Activated CD8-positive, alpha-beta memory T cell treated with anti-CD3 and anti-CD28 coated beads for 4 hours (primary cell): ENCODE data around the gene BLOC1S5.
A peak's percentile ranks its signal among the peaks of the same experiment; 100 is the strongest.

Experiments
- DNase-seq, 2 donors: peaks; one replicate each; pipeline ENCODE4 v3.0.0-alpha.2; 2020; ENCODE audit warnings: low read depth in 2 of 2

The BLOC1S5 gene, protein sequence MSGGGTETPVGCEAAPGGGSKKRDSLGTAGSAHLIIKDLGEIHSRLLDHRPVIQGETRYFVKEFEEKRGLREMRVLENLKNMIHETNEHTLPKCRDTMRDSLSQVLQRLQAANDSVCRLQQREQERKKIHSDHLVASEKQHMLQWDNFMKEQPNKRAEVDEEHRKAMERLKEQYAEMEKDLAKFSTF

DNA sequence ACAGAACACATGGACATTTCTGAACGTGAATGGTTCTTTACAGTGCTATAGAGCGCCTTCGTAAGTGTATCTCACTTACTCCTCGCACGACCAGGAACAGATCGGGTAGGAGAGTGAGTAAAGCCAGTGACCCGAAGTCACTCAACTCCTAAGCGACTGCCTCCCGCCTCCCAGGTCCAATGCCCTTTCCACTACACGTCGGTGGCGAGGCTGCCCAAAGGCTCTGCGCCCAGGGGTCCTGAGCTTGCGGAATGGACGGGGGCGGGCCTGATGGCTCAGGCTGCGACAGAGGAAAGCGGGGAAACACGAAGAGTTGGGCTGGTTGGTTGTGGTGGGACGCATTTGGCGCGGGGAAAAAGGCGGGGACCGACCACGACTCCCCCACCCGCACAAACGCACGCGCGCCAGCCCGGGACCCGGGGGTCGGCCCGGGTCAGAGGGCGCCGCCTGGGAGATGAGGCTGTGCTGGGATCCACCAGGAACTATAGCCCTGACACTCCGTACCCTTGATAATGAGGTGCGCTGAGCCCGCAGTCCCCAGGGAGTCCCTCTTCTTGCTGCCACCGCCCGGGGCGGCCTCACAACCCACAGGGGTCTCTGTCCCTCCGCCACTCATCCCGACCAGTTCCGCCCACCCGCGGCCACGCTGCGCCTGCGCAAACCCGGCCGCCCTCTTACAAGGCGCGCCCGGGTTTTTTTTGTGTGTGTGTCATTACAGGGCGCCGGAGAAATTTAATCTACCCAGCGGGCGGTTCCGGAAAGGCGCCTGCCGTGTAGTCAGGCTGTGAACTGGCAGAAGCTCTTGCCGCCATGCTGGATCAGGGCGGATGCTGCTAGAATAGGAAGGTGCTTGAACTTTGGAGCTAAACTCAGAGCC is at the start of gene BLOC1S5:
Gene BLOC1S5 (minus strand): TSS at position 629 of the 877 bp plus-strand sequence. CDS start 13 bp downstream, at position 616.
- DNase-seq = peak; percentile 95

DNA sequence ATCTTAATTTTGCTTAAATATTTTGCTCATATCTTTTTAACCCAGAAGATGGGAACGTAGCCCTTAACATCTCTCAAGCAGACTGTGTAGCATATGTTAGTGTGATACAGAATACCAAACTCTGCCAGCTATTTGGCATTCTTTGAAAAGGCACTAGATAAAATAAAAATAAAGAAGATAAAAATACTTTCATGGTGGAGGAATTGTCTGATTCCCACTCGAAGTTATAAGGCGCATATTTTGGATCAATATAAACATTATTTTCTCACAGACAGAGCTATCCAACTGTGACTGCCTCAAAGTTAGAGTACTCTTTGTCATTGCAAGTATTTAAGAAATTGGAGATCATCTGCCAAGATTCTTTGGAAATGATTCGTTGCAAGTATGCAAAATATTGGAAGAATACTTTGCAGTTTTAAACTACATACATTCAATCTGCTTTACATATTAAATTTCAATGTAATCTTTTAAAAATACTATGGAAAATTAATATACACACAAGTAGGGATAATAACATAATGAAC is 49.0 kb upstream of the BLOC1S5 start:
- DNase-seq = no peak

DNA sequence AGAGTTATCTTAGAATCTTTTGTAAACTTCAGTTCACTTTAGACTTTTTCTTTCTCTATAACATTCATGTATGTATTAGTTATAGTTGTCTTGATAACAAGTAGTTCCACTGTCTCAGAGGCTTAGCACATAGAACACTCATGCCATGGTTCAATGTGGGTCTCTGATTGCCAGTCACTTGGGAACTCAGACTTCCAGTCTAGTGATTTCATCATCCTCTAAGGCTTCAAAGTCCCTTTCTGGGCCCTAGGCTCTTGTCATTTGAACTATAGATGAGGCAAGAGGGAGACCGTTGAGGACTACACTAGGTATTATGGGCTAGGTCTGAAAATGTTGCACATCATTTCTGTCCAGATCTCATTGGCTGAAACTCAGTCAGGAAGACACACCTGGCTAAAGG is 46.5 kb upstream of the BLOC1S5 start:
- no peak for DNase-seq

DNA sequence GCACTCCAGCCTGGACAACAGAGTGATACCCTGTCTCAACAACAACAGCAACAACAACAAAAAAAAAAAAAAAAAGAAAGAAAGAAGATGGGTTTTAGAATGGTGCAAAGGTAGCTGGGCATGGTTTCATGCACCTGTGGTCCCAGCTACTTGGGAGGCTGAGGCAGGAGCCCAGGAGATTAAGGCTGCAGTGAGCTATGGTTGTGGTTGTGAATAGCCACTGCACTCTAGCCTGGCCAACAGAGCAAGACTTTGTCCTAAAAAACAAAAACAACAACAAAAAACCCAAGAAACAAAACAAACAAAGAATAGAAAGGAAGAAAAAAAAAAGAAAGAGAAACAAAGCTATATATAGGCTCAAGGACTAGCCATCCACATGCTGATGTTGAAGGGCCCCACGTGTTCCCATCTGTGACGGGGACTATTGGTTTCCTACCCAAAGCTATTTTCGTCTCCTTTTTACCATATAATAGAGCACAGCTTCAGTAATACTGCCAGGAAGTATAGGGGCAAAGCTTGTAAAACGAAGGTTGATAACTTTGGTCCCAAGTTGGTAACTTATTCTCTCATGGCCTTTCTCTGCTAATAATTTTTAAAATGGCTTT is 46.0 kb upstream of the BLOC1S5 start:
- DNase-seq = no peak

DNA sequence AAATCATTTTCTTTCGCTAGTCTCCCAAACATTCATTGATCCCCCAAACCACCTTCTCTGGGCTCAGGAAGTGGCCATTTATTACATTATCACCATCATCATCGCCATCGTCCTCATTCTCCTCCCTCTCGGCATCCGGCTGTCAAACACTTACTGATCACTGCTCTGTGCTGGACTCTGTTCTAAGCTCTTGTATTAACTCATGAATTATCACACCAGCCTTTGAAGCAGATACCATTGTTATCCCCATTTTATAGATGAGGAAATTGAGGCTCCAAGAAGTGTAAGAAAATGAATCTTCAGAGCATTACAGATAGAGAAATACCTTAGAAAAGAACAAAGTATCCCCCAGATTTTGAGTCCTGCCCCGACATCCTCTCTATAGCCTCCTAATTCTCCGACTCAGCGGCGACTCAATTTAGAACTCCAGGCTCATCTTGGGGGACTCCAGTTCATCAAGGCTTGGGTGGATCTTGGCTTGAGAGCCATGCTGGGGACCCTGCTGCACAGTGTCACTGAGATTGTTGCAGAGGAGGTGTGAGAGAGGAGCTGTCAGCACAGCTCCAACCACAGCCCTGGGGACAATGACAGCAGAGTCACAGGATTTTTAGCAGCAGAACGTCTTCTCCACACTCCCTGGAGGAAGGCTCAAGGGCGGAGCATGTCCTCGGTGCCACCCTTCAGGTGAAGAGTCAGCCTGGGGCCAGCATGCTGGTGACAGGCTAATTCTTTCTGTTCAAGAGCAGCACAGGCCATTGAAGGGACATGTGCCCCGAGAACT is 44.8 kb upstream of the BLOC1S5 start:
- DNase-seq = no peak

DNA sequence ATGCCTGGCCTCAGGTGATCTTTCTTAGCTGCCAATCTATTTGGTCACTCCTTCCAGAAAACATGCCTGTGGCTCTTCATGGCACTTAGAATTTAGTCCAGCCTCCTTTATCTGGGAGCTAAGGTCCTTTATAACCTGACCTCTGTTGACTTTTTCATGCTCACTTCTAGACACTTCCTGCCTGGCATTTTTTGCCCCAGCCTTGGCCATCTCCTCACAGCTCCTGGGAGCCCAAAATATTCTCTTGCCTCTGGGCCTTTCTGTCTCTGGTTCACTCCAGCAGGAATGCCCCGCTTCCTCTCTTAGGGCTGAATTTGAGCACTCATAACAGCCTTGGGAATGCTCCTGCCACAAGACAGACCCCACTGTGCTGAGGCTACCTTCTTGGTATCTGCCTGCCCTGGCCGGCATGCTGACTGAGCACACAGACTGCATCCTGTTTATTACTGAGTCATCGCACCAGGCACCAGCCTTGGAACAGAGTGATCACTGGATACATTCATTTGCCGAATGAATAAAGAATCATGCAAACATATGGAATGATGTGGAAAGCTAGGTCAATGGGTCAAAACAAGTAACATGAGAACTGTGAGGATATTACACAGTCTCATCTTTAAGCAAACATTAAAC is 44.0 kb upstream of the BLOC1S5 start:
- DNase-seq = no peak

DNA sequence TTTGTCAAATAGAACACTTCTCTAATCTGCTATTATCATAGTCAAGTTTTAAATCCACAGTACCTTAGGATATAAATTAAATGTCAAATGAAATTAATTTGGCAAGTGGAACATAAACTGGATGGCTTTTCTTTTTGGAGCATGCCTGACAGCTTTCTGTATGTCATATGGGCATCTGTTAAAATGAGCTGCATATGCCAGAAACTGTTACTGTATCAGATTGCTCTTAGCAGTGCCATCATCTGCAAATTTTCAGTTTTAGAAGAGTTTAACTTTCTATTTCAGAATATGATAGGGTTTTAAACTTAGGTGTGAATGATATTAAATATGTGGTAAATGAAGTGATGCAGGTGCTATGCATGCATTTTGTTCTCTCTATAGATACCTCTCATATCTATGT is 41.6 kb upstream of the BLOC1S5 start:
- DNase-seq = no peak

DNA sequence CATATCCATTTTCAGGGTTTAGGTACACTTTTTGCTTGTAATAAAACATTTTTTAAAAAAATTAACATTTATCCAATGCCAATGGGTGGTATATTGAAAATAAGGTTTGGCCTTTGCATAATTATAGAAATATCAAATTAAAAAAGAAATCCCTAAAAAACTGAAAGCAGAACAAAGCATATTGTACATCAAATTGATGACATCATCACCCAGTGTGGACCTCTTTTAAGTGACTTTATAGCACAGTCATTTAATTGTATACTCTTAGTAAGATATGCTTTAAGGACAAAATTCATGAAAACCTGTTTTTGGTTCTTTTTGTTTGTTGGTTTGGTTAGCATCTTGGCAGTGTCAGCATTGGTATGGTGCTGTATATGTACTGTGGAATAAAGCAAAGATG is 39.5 kb upstream of the BLOC1S5 start:
- no peak for DNase-seq

DNA sequence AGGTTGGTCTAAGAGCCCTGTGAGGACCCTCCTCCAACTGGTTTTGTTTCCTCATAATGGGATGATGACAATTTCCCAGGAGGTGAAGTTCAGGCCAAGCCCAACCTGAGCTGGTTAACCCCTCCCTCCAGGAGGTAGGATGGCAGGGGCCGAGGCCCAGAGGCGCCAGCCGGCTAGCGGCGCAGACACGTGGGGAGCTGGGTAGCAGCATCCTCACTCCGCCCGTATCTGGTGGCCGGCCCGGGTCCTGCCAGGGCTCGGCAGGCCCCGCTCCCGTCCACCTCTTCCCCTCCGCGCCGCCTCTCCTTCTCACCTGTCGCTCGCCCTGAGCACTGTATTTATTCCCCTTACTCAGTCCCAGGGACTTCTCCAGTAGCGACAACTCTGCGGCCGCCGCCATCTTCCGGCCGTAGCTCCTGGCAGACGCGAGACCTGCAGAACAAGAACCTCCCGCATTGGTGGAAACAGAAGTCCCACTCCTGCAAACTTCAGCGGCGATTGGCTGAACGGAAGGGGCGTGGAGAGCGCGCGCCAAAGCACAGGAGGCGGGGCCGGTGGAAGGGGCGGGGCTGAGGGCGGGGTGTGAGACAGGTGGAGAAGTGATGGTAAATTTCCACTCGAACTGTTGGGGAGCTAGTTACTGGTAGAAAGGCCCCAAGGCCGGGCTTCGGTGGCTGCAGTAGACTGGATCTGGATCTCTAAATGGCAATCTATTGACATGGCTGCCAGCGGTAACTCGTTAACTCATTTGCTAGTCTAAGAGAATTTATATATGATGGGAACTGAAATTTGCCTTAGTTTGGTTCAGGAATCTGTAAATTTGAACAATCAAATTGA is 38.2 kb upstream of the BLOC1S5 start, which contains the start of gene EEF1E1:
Gene EEF1E1 (minus strand): TSS at position 427 of the 837 bp plus-strand sequence. CDS start 27 bp downstream, at position 400.
- peak; percentile 95 to 98 for DNase-seq

DNA sequence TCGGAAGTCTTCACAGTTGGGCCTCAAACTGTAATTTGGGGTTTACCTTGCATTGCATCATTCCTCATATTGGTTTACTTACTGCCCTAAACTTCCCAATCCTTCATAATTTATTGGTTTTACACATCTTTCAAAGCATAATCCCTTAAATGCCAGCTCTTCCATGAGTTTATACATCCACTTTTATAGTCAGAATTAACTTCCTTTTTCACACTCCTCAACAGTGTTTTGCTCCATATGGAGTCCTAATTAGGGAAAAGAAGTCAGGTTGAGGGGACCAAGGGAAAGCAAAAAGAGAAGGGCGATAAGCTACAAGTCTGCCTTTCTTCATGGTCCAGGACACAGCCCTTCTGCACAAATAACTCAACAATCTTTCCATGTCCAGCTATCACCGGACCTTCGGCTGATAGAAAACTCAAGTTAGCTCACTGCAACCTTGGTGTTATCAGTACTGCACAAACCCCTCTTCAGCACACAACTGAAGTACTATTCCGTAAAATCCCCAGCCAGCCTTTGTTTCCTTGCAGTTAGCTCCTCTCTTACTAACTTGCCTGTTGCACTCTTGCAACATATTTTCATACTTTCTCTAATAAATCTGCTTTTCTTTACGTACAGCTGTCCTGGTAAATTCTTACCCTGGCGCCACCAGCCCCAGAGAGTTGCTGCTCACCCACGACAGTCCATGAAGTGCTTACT is 36.1 kb upstream of the BLOC1S5 start:
- DNase-seq = no peak

DNA sequence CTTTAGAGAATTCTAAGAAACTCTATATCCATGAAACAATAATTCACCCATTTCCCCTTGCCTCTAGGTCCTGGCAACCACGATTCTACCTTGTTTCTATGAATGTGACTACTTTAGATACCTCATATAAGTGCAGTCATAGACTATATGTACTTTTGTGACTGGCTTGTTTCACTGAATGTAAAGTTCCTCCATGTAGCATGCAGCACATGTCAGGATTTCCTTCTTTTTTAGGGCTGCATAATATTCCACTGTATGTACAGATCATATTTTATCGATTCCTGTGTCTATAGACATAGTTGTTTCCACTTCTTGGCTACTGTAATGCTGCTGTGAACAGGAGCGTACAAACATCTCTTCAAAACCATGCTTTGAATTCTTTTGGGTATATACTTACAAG is 26.5 kb upstream of the BLOC1S5 start:
- no peak for DNase-seq

DNA sequence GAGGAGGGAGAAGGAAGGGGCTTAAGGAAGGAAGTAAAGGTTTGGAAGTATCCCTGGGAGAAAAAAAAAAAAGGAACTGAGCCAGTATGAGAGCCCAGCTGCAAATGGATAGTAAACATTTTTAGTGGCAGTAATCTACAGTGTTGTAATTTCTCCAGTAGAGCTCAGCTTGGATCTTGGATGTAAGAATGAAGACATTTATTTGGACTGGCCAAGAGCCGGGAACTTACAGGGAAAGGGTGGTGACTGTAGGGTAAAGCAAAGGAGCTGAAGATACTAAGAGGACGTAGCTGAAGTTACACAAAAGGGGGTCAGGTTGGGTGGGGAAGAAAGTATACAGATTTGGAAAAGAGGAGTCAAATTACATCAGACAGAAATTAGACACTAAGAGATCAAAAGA is 24.7 kb upstream of the BLOC1S5 start:
- no peak for DNase-seq

DNA sequence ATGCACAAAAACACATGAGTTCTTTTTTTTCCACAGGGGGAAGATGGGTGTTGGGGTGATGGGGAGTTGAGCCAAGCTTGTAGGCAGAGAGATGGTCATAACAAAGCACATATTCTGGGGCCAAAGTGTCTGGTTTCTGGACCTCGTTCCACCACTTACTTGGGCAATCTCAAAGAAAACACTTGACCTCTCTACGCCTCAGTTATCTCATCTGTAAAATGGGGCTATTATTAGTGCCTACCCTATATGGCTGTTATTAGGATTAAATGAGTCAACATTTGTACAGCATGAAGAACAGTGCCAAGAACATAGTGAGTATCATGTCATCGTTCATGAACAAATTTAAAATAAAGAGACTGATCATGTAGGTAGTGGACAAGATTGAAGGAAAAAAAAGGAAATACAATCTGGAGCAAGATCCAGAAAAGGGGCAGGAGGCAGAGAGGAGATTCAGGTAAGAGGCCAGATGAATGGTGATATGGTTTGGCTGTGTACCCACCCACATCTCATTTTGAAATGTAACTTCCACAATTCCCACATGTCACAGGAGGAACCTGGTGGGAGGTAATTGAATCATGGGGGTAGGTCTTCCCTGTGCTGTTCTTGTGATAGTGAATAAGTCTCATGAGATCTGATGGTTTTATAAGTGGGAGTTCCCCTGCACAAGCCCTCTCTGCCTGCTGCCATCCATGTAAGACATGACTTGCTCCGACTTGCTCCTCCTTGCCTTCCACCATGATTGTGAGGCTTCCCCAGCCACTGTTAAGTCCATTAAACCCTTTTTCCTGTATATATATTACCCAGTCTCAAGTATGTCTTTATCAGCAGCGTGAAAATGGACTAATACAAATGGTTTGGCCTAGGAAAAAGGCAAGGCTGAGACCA is 23.9 kb upstream of the BLOC1S5 start:
- no peak for DNase-seq

DNA sequence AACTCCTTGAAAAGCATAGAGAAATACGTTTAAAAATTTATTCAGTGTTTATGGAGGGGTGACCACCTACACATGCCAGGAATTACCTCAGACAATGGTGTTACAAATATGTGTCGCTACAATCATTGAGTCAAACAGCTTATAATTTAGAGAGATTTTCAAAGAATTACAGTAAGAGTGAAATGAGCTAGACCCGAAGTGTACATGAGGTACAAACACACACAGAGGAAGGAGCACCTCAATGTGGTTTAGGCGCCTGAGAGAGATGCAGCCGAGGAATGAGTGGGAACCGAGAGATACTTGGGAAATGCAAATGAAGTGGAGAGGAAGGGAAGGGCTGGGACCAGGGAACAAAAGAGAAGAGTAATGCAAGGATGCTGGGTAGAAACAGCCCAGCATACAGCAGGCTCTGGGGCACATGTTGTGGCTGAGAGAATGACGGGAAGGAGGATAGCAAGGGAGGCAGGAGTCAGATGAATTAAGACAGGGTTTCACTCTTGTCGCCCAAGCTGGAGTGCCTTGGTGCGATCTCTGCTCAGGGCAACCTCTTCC is 22.6 kb upstream of the BLOC1S5 start:
- DNase-seq = no peak

DNA sequence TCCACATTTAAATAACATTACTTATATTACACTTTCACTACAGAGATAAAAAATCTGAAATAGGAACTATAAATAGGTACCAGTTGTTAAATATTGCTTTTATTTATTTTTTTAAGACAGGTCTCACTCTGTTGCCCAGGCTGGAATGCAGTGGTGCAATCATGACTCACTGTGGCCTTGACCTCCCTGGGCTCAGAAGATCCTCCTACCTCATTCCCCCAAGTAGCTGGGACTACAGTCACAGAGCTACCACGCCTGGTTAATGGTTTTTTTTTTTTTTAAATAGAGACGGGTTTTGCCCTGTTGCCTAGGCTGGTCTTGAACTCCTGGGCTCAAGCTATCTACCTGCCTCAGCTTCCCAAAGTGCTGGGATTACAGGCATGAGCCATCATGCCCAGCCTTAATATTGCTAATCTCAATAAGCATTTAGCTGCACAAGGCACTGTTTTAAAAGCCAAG is 20.9 kb upstream of the BLOC1S5 start:
- DNase-seq = no peak

DNA sequence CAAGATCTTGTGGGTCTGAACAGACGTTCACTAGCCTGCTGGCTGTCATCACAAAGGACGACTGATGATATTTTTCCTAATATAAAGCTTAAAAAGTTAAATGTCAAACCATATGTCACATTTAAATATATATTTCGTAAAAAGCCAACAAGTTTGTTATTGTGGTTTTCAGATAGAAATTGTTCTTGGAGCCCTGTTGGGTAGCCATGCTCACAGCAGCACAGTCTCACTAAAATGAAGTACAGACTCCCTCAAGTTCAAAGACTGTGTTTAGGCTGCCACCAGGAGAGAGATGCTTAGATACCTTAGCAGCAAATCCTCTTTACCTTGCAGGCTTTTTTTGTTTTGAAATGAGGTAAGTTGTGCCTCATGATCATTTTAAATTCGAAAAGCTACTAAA is 20.4 kb upstream of the BLOC1S5 start:
- no peak for DNase-seq

DNA sequence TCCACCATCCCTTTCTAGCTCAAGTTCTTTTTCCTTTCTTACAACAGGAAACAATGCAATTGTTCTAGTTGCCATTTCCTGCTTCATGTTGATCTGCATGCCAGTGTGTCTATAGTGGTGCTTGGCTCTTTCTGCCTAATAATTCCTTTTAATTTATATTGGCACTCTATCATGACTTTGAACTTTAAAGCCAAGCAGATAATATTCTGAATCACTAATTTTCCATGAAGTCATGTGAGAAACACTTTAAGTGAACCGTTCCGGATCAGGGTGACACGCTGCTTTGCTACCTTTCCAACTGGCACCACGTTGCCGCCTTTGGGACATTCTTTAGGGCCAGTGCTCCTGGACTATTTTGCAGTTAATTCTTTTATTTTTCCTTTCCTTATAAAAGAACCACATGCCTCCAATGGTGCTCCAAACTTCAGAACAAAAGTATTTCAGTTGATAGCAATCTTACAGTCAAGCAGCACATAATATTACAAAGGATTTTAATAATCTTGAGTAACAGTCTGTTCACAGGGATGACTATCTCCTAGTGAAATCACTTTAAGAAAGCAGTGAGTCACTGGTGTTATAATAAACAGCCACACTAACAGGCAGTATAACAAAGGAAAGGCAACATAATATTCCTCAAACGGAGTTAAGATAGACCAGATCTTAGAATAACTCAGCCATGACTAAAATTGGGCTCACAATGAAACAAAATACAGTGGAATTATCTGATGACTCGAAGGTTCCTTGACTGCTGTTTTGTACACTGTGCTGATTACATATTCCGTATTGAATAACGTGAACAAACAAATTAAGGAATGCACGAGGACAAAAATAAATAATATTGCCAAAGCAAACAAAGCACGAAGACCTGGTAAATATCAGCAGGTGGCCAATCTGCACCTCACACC is 19.0 kb upstream of the BLOC1S5 start:
- DNase-seq = no peak
